Measurements from ENCODE around the gene HAPSTR1. TPM values are rescaled to one million over a fixed set of nuclear protein-coding genes. Genes with fewer than 3 reads are reported as not detected.

Gene HAPSTR1
- total and polyA plus RNA-seq, 7 donors = 15.1 to 80.0 (median 54.5) TPM

DNA sequence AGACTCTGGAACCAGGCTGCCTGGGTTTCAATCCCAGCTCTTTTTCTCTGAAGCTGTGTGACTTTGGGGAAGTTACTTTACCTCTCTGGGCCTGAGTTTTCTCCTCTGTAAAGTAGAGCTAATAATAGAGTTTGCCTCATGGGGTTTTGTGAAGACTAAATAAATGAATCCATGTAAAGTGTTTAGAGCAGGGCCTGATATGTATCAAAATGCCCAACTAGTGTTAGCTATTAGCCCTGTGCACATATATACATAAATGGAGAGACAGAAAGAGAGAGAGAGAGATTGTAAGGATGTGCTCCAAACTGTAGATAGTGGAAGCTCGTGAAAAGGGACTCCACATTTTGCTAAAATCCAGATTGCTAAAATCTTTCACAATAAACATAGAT is 44.8 kb upstream of the HAPSTR1 start:
- TF ChIP-seq, protein P1, sequence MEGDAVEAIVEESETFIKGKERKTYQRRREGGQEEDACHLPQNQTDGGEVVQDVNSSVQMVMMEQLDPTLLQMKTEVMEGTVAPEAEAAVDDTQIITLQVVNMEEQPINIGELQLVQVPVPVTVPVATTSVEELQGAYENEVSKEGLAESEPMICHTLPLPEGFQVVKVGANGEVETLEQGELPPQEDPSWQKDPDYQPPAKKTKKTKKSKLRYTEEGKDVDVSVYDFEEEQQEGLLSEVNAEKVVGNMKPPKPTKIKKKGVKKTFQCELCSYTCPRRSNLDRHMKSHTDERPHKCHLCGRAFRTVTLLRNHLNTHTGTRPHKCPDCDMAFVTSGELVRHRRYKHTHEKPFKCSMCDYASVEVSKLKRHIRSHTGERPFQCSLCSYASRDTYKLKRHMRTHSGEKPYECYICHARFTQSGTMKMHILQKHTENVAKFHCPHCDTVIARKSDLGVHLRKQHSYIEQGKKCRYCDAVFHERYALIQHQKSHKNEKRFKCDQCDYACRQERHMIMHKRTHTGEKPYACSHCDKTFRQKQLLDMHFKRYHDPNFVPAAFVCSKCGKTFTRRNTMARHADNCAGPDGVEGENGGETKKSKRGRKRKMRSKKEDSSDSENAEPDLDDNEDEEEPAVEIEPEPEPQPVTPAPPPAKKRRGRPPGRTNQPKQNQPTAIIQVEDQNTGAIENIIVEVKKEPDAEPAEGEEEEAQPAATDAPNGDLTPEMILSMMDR (IDR thresholded peaks at IDR 0.05) = no peak
- peaks cover 6% of the 10 kb centered on the region for H3K9me3 ChIP-seq
- peak overlapping the region; percentile 87 for H3K27ac ChIP-seq
- peaks cover 13% of the 10 kb centered on the region for H3K4me1 ChIP-seq
- WGBS, 3 donors = 86 to 96% (median 89%) methylated on average over 1 of the region's 1 CpG
- intact Hi-C loops (cut with DNase I) = no loop called here
- H3K27me3 ChIP-seq (ENCODE audit: insufficient read depth in 3 of 3, low read length in 2 of 3) = no peaks in the 10 kb centered on the region
- DNase-seq (no peak), ATAC-seq (no peak)
- H3K4me3 ChIP-seq = no peak overlapping the region
- H3K36me3 ChIP-seq (ENCODE audit: insufficient read depth in 1 of 2, low read depth in 1 of 2) = no peaks in the 10 kb centered on the region

DNA sequence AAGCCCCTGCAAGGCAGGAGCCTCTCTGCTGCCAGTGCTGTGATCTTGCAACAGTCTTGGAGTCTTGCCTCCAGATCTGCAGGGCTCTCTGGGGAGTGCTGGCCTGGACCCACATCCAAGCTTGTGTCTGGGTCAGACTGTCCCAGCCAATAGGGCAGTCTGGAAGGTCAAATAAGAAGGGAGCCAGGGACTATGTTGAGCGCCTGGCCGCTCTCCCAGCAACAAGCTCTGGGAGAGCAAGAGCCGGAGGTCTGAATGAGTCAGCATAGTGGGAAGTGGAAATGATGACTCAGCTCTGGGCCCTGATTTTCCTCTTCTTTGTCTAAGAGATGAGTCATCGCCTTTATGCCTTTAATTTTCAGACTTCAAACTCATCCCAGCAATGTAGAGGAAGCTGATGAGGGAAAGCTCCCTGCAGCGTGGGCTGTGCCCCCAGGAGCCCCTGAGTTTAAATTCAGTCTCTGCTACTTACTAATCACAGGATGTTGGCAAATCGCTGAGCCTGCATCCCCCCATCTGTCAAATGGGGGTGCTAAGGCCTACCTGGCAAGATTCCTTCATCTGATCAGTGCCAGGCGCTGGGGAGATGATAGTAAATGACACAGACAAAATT is 43.6 kb upstream of the HAPSTR1 start:
- Histone ChIP-seq H3K9me3 (no peaks in the 10 kb centered on the region), H3K36me3 (ENCODE audit: insufficient read depth in 1 of 2, low read depth in 1 of 2) (no peaks in the 10 kb centered on the region), H3K27ac (peak overlapping the region; percentile 87), H3K27me3 (ENCODE audit: insufficient read depth in 3 of 3, low read length in 2 of 3) (no peaks in the 10 kb centered on the region), H3K4me3 (no peak overlapping the region), H3K4me1 (peaks cover 13% of the 10 kb centered on the region)
- ATAC-seq (peak; percentile 98 to 99 (median 99)), DNase-seq (peak; percentile 87 to 93)
- TF ChIP-seq, protein P1 (IDR thresholded peaks at IDR 0.05) = no peak
- intact Hi-C loops (cut with DNase I) = no loop called here
- WGBS, 3 donors = 16 to 20% (median 17%) methylated on average over 7 of the region's 7 CpGs

DNA sequence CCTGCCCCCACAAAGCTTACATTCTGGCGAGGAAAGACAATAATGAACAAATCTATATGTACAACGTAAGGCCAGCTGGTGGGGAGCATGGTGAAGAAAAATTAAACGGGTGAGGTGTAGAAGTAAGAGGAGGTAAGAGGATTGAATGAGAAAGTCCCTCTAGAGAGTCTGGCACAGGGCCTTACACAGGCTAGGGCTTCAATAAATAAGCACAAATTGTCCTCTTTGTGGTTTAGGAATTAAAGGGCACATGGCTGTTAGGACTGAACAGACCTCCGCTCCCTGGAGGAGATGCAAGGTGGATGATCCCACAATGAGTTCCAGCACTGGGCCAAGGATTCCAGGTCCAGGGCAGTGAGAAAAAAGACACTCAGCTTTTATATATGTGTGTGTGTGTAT is 43.1 kb upstream of the HAPSTR1 start:
- ATAC-seq = peak; percentile 2 to 23 (median 10)
- peaks cover 0 to under 1% (median 0%) of the 10 kb centered on the region in 3 donors for H3K27me3 ChIP-seq (ENCODE audit: insufficient read depth in 3 of 3, low read length in 2 of 3)

DNA sequence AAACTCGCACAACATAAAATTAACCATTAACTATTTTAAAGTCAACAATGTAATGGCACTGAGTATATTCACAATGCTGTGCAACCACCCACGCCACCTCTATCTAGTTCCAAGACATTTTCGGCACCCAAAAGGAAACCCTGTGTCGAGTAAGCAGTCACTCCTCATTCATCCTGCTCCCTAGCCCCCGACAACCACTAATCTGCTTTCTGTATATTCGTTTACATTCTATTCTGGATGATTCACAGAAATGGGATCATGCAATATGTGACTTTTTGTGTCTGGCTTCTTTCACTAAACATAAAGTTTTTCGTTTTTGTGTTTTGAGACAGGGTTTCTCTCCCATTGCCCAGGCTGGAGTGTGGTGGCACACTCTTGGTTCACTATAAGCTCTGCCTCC is 42.2 kb upstream of the HAPSTR1 start:
- no peak for ATAC-seq
- Histone ChIP-seq H3K27me3 (ENCODE audit: insufficient read depth in 3 of 3, low read length in 2 of 3) (peaks cover 0 to 3% (median 0%) of the 10 kb centered on the region in 3 donors), H3K27ac (no peak overlapping the region), H3K4me1 (peaks cover 22% of the 10 kb centered on the region), H3K36me3 (ENCODE audit: insufficient read depth in 1 of 2, low read depth in 1 of 2) (no peaks in the 10 kb centered on the region), H3K9me3 (no peaks in the 10 kb centered on the region), H3K4me3 (no peak overlapping the region)
- WGBS, 3 donors = 93 to 94% (median 94%) methylated on average over 7 of the region's 7 CpGs
- TF ChIP-seq, protein P1 (IDR thresholded peaks at IDR 0.05) = no peak
- no peak for DNase-seq
- intact Hi-C loops (cut with DNase I) = no loop called here

More for the DNA sequence above, 43.1 kb upstream of the HAPSTR1 start:
- Histone ChIP-seq H3K36me3 (ENCODE audit: insufficient read depth in 1 of 2, low read depth in 1 of 2) (no peaks in the 10 kb centered on the region), H3K27ac (peak overlapping the region; percentile 87), H3K9me3 (no peaks in the 10 kb centered on the region), H3K4me1 (peaks cover 14% of the 10 kb centered on the region), H3K4me3 (no peak overlapping the region)
- 68 to 77% (median 68%) methylated on average over 4 of the region's 4 CpGs for WGBS, 3 donors
- intact Hi-C loops (cut with DNase I) = no loop called here
- TF ChIP-seq, protein P1 (IDR thresholded peaks at IDR 0.05) = no peak
- no peak for DNase-seq

All from psoas muscle (tissue), 8 donors.